ENCODE data around the gene CAMK1D.
"Not testable (repeated sequence)": the region's sequence is repeated elsewhere in the genome, so short reads cannot be mapped to it uniquely, and the experiment has no call there.

CAMK1D gene

DNA sequence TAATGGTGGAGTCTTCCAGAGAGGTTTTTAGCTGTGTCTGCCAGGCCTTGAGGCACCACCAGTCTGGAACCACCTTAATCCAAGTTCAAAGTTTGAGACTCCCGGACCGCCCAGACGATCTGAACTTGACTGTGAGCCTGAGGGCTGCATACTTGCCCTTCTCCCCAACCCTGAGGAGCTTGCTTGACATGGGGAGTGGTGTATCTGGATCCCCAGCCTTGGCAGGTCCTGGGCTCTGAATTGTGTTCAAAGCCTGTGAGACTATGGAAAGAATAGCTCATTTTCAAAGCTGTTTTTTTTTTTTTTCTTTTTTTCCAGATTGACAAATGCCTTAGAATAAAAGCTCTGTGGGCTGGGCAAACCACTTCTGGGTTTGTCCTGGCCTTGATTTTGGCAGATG is 22.3 kb upstream of the CAMK1D start:
- Histone ChIP-seq H3K9me3 (ENCODE audit: control insufficient read depth, insufficient read depth, low read length) (no peaks in the 10 kb centered on the region), H3K27ac (ENCODE audit: low read depth, low read length) (no peak overlapping the region), H3K4me1 (ENCODE audit: control insufficient read depth, insufficient read depth, low read length) (no peaks in the 10 kb centered on the region), H3K9ac (ENCODE audit: low read depth, low read length) (no peak overlapping the region), H3K4me3 (ENCODE audit: low read depth, low read length) (no peak overlapping the region), H3K27me3 (ENCODE audit: control insufficient read depth, insufficient read depth, low read length) (no peaks in the 10 kb centered on the region), H3K36me3 (ENCODE audit: control insufficient read depth, insufficient read depth, low read length) (no peaks in the 10 kb centered on the region)

DNA sequence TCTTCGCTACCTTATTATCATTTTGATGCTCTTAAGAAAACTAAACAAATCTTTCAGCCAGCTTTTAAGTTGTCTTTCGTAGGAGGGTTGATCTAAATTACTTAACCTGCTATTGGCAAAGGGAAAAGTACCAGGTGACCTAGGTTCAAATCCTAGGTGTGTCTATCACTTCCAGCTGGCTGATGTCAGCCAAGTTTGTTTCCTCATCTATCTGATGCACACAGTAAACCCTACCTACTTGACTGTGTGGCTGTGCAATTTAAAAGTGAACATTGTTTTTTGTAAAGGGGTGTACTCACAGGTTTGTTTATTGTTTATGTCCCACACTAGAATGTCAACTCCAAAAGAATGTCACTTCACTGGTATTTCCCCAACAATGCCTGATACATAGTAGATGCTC is 21.9 kb upstream of the CAMK1D start:
- no peaks in the 10 kb centered on the region for H3K36me3 ChIP-seq (ENCODE audit: control insufficient read depth, insufficient read depth, low read length)
- H3K27me3 ChIP-seq (ENCODE audit: control insufficient read depth, insufficient read depth, low read length): no peaks in the 10 kb centered on the region
- H3K9me3 ChIP-seq (ENCODE audit: control insufficient read depth, insufficient read depth, low read length): no peaks in the 10 kb centered on the region
- no peak overlapping the region for H3K27ac ChIP-seq (ENCODE audit: low read depth, low read length)
- H3K4me3 ChIP-seq (ENCODE audit: low read depth, low read length): no peak overlapping the region
- H3K4me1 ChIP-seq (ENCODE audit: control insufficient read depth, insufficient read depth, low read length): no peaks in the 10 kb centered on the region
- H3K9ac ChIP-seq (ENCODE audit: low read depth, low read length): no peak overlapping the region

DNA sequence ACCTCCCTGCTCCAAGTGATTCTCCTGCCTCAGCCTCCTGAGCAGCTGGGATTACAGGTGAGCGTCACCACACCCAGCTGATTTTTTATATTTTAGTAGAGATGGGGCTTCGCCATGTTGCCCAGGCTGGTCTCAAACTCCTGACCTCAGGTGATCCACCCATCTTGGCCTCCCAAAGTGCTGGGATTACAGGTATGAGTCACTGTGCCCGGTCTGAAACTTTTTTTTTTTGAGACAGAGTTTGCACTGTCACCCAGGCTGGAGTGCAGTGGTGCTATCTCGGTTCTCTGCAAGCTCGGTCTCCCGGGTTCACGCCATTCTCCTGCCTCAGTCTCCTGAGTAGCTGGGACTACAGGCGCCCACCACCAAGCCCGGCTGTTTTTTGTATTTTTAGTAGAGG is 21.0 kb upstream of the CAMK1D start:
- not testable (repeated sequence) for H3K4me3 ChIP-seq (ENCODE audit: low read depth, low read length); H3K4me1 ChIP-seq (ENCODE audit: control insufficient read depth, insufficient read depth, low read length); H3K27me3 ChIP-seq (ENCODE audit: control insufficient read depth, insufficient read depth, low read length); H3K27ac ChIP-seq (ENCODE audit: low read depth, low read length); H3K36me3 ChIP-seq (ENCODE audit: control insufficient read depth, insufficient read depth, low read length); H3K9me3 ChIP-seq (ENCODE audit: control insufficient read depth, insufficient read depth, low read length); H3K9ac ChIP-seq (ENCODE audit: low read depth, low read length)

DNA sequence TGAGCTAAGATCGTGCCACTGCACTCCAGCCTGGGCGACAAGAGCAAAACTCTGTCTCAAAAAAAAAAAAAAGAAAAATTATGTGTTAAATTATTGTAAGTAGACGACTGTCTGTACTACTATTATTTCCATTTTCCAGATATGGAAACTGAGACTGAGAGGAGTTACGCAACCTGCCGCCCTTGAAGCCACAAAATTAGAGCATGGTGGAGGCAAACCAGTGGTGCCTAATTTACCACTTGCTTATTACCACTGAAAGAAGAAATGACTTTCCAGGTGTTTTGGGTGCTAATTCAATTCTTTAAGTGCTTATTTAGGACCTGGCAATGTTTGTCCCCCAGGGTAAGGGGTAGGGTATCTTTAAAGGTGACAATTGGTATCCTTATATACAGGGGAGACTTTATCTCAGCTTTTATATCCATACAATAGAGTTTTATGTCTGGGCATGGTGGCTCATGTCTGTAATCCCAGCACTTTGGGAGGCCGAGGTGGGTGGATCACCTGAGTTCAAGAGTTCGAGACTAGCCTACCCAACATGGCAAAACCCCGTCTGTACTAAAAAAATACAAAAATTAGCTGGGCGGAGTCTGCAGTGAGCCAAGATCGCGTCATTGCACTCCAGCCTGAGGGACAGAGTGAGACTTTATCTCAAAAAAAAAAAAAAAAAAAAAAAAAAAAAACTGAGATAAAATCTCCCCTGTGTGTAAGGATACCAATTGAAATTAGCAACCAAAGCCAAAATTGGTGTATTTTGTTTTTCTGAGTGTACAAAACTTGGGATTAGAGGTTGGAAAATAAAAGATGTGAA is 16.6 kb upstream of the CAMK1D start:
- Histone ChIP-seq H3K4me1 (ENCODE audit: control insufficient read depth, insufficient read depth, low read length) (no peaks in the 10 kb centered on the region), H3K4me3 (ENCODE audit: low read depth, low read length) (no peak overlapping the region), H3K9me3 (ENCODE audit: control insufficient read depth, insufficient read depth, low read length) (no peaks in the 10 kb centered on the region), H3K27ac (ENCODE audit: low read depth, low read length) (no peak overlapping the region), H3K36me3 (ENCODE audit: control insufficient read depth, insufficient read depth, low read length) (no peaks in the 10 kb centered on the region), H3K27me3 (ENCODE audit: control insufficient read depth, insufficient read depth, low read length) (no peaks in the 10 kb centered on the region), H3K9ac (ENCODE audit: low read depth, low read length) (no peak overlapping the region)

DNA sequence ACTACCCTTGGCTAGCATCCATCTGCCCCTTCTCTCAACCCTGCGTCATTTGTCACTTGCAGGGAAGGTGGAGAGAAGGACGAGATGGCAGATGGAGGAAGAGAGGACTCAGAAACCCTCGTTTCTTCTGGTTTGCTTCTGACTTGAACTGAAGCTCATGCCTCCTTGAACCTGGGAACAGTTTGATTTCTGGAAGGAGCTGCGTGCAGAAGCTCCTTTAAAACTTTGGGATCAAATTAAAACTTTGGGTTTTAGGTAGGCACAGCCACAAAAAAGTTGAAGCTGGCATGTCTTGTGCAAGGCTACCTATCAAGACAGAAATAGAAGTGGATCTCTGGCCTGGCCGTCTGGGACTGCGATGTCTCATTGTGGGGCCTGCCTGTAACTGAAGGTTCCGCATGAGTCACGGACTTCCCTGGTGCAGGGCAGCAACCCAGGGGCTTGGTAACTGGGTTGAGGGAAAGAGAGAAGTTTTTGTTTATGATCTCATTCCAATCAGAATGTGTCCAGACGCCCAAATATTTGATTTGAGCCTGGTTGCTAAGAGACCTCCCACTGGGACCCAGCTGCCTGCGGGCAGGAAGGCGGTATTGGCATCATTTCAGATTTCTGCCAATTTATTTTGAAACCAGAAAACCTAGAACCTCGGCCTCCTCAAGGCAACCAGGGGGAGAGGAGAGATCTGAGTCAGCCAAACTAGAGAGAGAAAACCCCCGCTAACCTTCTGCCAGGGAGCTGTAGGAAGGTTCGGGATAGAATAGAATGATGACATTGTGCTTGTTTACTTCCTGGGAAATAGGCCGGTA is 15.8 kb upstream of the CAMK1D start:
- Histone ChIP-seq H3K4me1 (ENCODE audit: control insufficient read depth, insufficient read depth, low read length) (no peaks in the 10 kb centered on the region), H3K9ac (ENCODE audit: low read depth, low read length) (no peak overlapping the region), H3K4me3 (ENCODE audit: low read depth, low read length) (no peak overlapping the region)

DNA sequence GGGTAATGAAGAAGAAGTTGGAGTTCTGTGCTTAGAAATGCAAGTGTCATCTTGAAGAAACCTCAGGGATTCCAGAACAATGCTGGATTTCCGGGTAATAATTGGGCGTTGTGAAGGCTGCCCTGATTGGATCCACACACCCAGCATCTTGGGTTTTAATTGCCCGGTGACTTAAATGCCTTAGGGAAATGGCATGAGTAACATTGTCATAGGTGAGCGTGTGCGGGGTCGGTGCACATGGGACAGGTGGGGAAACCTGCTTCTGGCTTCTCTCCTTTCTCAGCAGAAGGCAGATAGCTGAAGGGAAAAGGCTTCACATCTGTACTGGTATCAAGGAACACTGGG is 15.2 kb upstream of the CAMK1D start:
- Histone ChIP-seq H3K4me1 (ENCODE audit: control insufficient read depth, insufficient read depth, low read length) (no peaks in the 10 kb centered on the region), H3K27ac (ENCODE audit: low read depth, low read length) (no peak overlapping the region)

More for the DNA sequence above, 15.8 kb upstream of the CAMK1D start:
- no peaks in the 10 kb centered on the region for H3K9me3 ChIP-seq (ENCODE audit: control insufficient read depth, insufficient read depth, low read length)
- H3K27me3 ChIP-seq (ENCODE audit: control insufficient read depth, insufficient read depth, low read length): no peaks in the 10 kb centered on the region
- H3K27ac ChIP-seq (ENCODE audit: low read depth, low read length): no peak overlapping the region
- no peaks in the 10 kb centered on the region for H3K36me3 ChIP-seq (ENCODE audit: control insufficient read depth, insufficient read depth, low read length)

DNA sequence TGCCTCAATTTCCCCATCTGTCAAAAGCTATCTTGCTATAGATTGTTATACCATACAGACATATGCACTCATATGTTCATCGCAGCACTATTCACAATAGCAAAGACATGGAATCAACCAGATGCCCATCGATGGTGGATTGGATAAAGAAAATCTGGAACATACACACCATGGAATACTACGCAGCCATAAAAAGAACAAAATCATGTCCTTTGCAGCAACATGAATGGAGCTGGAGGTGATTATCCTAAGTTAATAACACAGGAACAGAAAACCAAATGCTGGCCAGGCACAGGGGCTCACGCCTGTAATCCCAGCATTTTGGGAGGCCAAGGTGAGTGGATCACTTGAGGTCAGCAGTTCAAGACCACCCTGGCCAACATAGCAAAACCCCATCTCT is 14.2 kb upstream of the CAMK1D start:
- not testable (repeated sequence) for H3K36me3 ChIP-seq (ENCODE audit: control insufficient read depth, insufficient read depth, low read length); H3K27ac ChIP-seq (ENCODE audit: low read depth, low read length); H3K9ac ChIP-seq (ENCODE audit: low read depth, low read length); H3K4me1 ChIP-seq (ENCODE audit: control insufficient read depth, insufficient read depth, low read length); H3K4me3 ChIP-seq (ENCODE audit: low read depth, low read length); H3K27me3 ChIP-seq (ENCODE audit: control insufficient read depth, insufficient read depth, low read length); H3K9me3 ChIP-seq (ENCODE audit: control insufficient read depth, insufficient read depth, low read length)

More for the DNA sequence above, 15.2 kb upstream of the CAMK1D start:
- H3K27me3 ChIP-seq (ENCODE audit: control insufficient read depth, insufficient read depth, low read length): no peaks in the 10 kb centered on the region
- no peaks in the 10 kb centered on the region for H3K9me3 ChIP-seq (ENCODE audit: control insufficient read depth, insufficient read depth, low read length)
- H3K9ac ChIP-seq (ENCODE audit: low read depth, low read length): no peak overlapping the region
- no peaks in the 10 kb centered on the region for H3K36me3 ChIP-seq (ENCODE audit: control insufficient read depth, insufficient read depth, low read length)
- H3K4me3 ChIP-seq (ENCODE audit: low read depth, low read length): no peak overlapping the region

DNA sequence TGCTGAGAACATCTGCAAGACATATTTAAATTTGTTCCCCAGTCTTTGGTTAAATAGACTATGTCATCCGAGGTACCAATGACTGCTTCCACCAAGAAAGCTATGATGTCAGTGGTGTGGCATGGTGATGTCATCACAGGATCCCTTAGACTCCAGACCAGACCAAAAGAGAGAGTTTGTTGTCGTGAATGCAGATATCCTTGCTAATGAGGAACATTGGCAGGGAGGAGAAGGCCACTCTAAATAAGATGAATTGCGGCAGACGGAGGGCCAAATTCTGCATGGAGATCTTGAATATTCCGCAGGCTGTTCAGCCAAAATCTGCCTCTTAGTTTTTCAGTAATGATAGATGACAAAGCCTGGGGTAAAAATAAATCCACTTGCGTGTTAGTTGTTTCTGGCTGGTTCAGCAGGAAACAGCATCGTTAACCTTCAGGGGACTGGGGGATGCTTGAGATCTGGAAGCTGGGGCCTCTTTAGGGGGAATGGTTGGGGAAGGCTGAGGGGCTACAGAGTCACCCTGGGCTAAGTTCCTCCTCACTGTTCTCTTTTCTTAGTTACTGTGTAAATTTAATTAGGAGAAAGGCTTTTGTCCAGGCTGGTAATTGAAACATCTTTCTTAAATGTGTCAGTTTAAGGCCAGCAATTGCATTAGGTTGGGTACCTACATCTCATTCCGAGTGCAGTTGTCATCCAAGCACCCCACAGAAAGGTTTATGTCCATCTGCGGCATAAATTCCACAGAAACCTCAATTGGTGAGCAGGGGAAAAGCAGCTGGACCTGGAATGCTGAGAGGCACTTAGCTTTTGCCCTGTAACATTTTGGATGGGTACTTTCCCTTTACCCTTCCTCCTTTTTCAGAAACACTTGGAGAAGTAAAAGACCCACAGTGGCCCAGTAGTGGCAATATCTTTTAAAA is 11.6 kb upstream of the CAMK1D start:
- Histone ChIP-seq H3K4me3 (ENCODE audit: low read depth, low read length) (no peak overlapping the region), H3K9me3 (ENCODE audit: control insufficient read depth, insufficient read depth, low read length) (no peaks in the 10 kb centered on the region), H3K27me3 (ENCODE audit: control insufficient read depth, insufficient read depth, low read length) (no peaks in the 10 kb centered on the region), H3K36me3 (ENCODE audit: control insufficient read depth, insufficient read depth, low read length) (no peaks in the 10 kb centered on the region), H3K4me1 (ENCODE audit: control insufficient read depth, insufficient read depth, low read length) (no peaks in the 10 kb centered on the region), H3K9ac (ENCODE audit: low read depth, low read length) (no peak overlapping the region), H3K27ac (ENCODE audit: low read depth, low read length) (no peak overlapping the region)

DNA sequence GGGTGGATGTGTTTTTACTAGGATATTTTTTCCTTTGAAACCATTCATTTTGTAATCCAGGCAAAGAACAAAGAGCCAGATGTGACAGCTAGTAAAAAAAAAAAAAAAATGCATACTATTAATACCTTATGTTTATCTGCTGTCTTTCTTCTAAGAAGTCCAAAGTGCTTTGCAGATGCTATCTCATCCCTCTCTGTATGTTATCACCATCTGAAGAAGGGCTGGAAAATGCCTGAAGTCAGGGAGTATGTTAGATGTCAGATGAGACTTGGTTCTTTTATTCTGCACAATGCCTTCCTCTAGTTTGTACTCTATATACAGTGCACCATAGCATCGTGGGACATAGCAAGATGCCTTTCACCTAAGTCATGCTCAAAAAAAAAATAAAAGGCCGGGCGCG is 10.4 kb upstream of the CAMK1D start:
- H3K4me1 ChIP-seq (ENCODE audit: control insufficient read depth, insufficient read depth, low read length): no peaks in the 10 kb centered on the region
- no peak overlapping the region for H3K4me3 ChIP-seq (ENCODE audit: low read depth, low read length)
- H3K27ac ChIP-seq (ENCODE audit: low read depth, low read length): no peak overlapping the region
- H3K27me3 ChIP-seq (ENCODE audit: control insufficient read depth, insufficient read depth, low read length): no peaks in the 10 kb centered on the region
- no peaks in the 10 kb centered on the region for H3K9me3 ChIP-seq (ENCODE audit: control insufficient read depth, insufficient read depth, low read length)
- H3K36me3 ChIP-seq (ENCODE audit: control insufficient read depth, insufficient read depth, low read length): no peaks in the 10 kb centered on the region
- H3K9ac ChIP-seq (ENCODE audit: low read depth, low read length): no peak overlapping the region

DNA sequence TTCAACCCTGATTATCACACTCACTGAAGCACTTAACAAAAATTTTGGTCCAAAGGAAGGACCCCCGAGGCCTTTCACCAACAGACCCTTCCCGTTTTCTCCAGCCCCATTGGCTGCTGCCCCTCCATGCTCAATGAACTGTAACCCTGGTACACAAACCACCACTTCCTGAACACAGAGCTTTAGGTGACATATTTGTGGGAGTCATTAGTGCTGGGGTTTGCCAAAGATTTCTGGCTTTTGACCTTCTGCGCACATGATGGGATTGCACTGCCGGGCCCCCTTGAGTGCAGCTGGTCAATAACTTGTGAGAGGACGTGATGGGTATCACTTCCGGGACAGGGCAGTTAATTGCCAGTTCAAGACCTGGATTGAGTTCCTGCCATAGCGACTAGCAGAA is 9.0 kb upstream of the CAMK1D start:
- H3K4me3 ChIP-seq (ENCODE audit: low read depth, low read length): no peak overlapping the region
- no peaks in the 10 kb centered on the region for H3K4me1 ChIP-seq (ENCODE audit: control insufficient read depth, insufficient read depth, low read length)
- H3K9me3 ChIP-seq (ENCODE audit: control insufficient read depth, insufficient read depth, low read length): no peaks in the 10 kb centered on the region

More for the DNA sequence above, 9.0 kb upstream of the CAMK1D start:
- Histone ChIP-seq H3K27ac (ENCODE audit: low read depth, low read length) (no peak overlapping the region), H3K36me3 (ENCODE audit: control insufficient read depth, insufficient read depth, low read length) (no peaks in the 10 kb centered on the region), H3K9ac (ENCODE audit: low read depth, low read length) (no peak overlapping the region), H3K27me3 (ENCODE audit: control insufficient read depth, insufficient read depth, low read length) (no peaks in the 10 kb centered on the region)

Measured in HUES48 (cell line).